Smooth muscle cell (in vitro differentiated cells): ENCODE measurements around the gene CLASP2. TPM values are rescaled to one million over a fixed set of nuclear protein-coding genes. Genes with fewer than 3 reads are reported as not detected.

Source experiments
- DNase-seq: peaks from one replicate; lab custom pipeline; 2025; ENCODE audit not compliant: unreplicated experiment; lab: John Stamatoyannopoulos, UW
- H2AFZ ChIP-seq: fragments of 200-600 bp; sonication (generic); 2 replicates; pipeline ENCODE4 v1.6.0; 2016; ENCODE audit warnings: antibody characterized with exemption, low read depth, mild to moderate bottlenecking
- H3F3A ChIP-seq: fragments of 200-600 bp; sonication (generic); 2 replicates; pipeline ENCODE4 v1.6.0; 2017; ENCODE audit warnings: antibody characterized with exemption, low read depth
- H3K27ac ChIP-seq: fragments of 200-600 bp; sonication (generic); 2 replicates; pipeline ENCODE4 v1.5.1; 2016; ENCODE audit warnings: low read depth, mild to moderate bottlenecking
- H3K27me3 ChIP-seq: fragments of 200-600 bp; sonication (generic); 2 replicates; pipeline ENCODE4 v1.6.1; 2016; ENCODE audit warnings: low read depth, mild to moderate bottlenecking
- H3K36me3 ChIP-seq: fragments of 200-600 bp; sonication (generic); 2 replicates; pipeline ENCODE4 v1.5.1; 2016; ENCODE audit warnings: low read depth
- H3K4me1 ChIP-seq: fragments of 200-600 bp; sonication (generic); 2 replicates; pipeline ENCODE4 v1.5.1; 2016; ENCODE audit warnings: low read depth
- H3K4me2 ChIP-seq: fragments of 200-600 bp; sonication (generic); 2 replicates; pipeline ENCODE4 v1.6.0; 2016; ENCODE audit warnings: mild to moderate bottlenecking
- H3K4me3 ChIP-seq: fragments of 200-600 bp; sonication (generic); 2 replicates; pipeline ENCODE4 v1.5.1; 2016; ENCODE audit warnings: mild to moderate bottlenecking
- H3K79me2 ChIP-seq: fragments of 200-600 bp; sonication (generic); 2 replicates; pipeline ENCODE4 v1.6.0; 2016; ENCODE audit warnings: low read depth, mild to moderate bottlenecking
- H3K9ac ChIP-seq: fragments of 200-600 bp; sonication (generic); 2 replicates; pipeline ENCODE4 v1.6.0; 2016; ENCODE audit warnings: low read depth
- H3K9me3 ChIP-seq: fragments of 200-600 bp; sonication (generic); replicated peaks from 2 replicates; pipeline ENCODE4 v1.5.1; 2016; ENCODE audit warnings: low read depth
- H4K20me1 ChIP-seq: fragments of 200-600 bp; sonication (generic); 2 replicates; pipeline ENCODE4 v1.6.0; 2016; ENCODE audit warnings: low read depth
- WGBS: methylation state at CpG from one replicate; pipeline ENCODE4 v1.1.7; 2016; ENCODE audit warnings: low lambda C conversion rate; 5-methylcytosine and 5-hydroxymethylcytosine counted together
- polyA plus RNA-seq: library from polyadenylated mRNA; unstranded; fragments of >200 nt; fragmentation: Nextera tagmentation; extraction: Ambion mirVana; gene quantifications from 2 replicates; pipeline ENCODE4 v1.2.1, GENCODE V29; 2016
- total RNA-seq: library from RNA; depleted of rRNA; stranded (reverse); fragments of >200 nt; gene quantifications from 2 replicates; pipeline ENCODE4 v1.2.3, GENCODE V29; 2014
- TF ChIP-seq, protein P1 (sequence below): fragments of 200-600 bp; sonication (generic); IDR thresholded peaks from 2 replicates; pipeline ENCODE4 v1.5.1; 2017; ENCODE audit warnings: borderline replicate concordance, mild to moderate bottlenecking, antibody characterized with exemption; ENCODE audit not compliant: insufficient read depth, poor library complexity, severe bottlenecking

CLASP2 gene
- total and polyA plus RNA-seq, 2 experiments from 2014 or later = 17.9 to 61.4 TPM

DNA sequence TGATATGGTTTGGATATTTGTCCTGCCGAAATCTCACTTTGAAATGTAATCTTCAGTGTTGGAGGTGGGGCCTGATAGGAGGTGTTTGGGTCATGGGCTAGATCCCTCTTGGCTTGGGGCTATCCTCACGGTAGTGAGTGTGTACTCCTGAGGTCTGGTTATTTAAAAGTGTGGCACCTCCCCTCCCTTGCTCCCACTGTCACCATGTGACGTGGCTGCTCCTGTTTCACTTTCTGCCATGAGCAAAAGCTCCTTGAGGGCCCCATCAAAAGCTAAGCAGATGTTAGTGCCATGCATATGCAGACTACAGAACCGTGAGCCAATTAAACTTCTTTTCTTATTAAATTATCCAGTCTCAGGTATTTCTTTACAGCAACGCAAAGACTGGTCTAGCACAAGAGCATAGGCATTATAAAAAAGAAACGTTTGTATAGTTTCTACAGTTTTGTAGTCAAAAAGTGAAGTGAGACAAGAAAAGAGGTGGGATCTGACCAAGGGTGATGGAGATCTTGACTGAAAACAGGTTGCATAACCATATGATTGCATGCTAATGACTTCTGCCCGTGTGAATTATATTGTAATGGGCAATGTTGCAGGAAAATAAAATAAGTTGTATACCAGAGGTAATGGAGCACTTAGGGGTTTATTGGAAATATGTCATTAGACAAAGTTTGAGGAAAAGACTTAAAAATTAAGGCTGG lies 28.5 kb upstream of the CLASP2 start:
- Histone ChIP-seq H3K9ac (no peak overlapping the region), H3K4me3 (no peak overlapping the region), H3K36me3 (no peaks in the 10 kb centered on the region), H3K79me2 (no peaks in the 10 kb centered on the region), H3K27ac (no peak overlapping the region), H2AFZ (no peak overlapping the region), H3K9me3 (no peaks in the 10 kb centered on the region), H3K4me2 (no peak overlapping the region), H3K27me3 (no peaks in the 10 kb centered on the region), H4K20me1 (no peaks in the 10 kb centered on the region), H3F3A (no peaks in the 10 kb centered on the region), H3K4me1 (no peaks in the 10 kb centered on the region)
- 82% methylated on average over 7 of the region's 7 CpGs for WGBS
- TF ChIP-seq, protein P1, sequence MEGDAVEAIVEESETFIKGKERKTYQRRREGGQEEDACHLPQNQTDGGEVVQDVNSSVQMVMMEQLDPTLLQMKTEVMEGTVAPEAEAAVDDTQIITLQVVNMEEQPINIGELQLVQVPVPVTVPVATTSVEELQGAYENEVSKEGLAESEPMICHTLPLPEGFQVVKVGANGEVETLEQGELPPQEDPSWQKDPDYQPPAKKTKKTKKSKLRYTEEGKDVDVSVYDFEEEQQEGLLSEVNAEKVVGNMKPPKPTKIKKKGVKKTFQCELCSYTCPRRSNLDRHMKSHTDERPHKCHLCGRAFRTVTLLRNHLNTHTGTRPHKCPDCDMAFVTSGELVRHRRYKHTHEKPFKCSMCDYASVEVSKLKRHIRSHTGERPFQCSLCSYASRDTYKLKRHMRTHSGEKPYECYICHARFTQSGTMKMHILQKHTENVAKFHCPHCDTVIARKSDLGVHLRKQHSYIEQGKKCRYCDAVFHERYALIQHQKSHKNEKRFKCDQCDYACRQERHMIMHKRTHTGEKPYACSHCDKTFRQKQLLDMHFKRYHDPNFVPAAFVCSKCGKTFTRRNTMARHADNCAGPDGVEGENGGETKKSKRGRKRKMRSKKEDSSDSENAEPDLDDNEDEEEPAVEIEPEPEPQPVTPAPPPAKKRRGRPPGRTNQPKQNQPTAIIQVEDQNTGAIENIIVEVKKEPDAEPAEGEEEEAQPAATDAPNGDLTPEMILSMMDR = no peak
- DNase-seq = no peak

DNA sequence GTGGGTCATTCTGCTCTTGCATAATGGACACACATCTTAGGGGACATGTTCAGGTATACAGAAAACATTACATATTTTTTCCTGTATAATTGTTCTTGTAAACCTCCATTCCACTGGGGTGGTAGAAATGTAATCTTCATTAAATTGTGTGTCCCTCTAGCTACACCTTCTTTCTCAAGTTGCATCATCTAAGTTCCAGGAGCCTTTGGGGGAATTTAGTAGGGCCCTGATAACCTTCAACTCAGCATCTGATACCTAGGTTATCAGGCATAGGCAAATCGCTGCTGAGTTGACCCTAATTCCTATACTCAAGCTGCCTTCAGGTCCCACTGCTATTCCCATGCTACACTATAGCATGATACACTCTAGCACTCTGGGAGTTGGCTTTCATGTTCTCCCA lies 19.1 kb upstream of the CLASP2 start:
- Histone ChIP-seq H3K9me3 (no peaks in the 10 kb centered on the region), H3K4me1 (no peaks in the 10 kb centered on the region), H3F3A (no peaks in the 10 kb centered on the region), H3K4me3 (no peak overlapping the region), H3K4me2 (no peak overlapping the region), H3K27ac (no peak overlapping the region), H3K79me2 (no peaks in the 10 kb centered on the region), H3K27me3 (peaks cover 8% of the 10 kb centered on the region), H3K36me3 (no peaks in the 10 kb centered on the region), H4K20me1 (no peaks in the 10 kb centered on the region), H2AFZ (no peak overlapping the region), H3K9ac (no peak overlapping the region)
- WGBS = 58% methylated on average over 1 of the region's 1 CpG
- TF ChIP-seq, protein P1 = no peak
- DNase-seq = no peak

- H3K79me2 ChIP-seq = no peaks in the 10 kb centered on the region
- H3K9me3 ChIP-seq = no peaks in the 10 kb centered on the region
- WGBS = 94% methylated on average over 3 of the region's 3 CpGs
- DNase-seq = no peak
- TF ChIP-seq, protein P1 = peak; percentile 30
- H3K4me2 ChIP-seq = no peak overlapping the region
- no peak overlapping the region for H3K27ac ChIP-seq
- H3F3A ChIP-seq = no peaks in the 10 kb centered on the region
- no peak overlapping the region for H3K4me3 ChIP-seq
- H3K9ac ChIP-seq = no peak overlapping the region
- H3K4me1 ChIP-seq = no peaks in the 10 kb centered on the region
- H3K36me3 ChIP-seq = no peaks in the 10 kb centered on the region
- no peak overlapping the region for H2AFZ ChIP-seq
- no peaks in the 10 kb centered on the region for H4K20me1 ChIP-seq
- H3K27me3 ChIP-seq = no peaks in the 10 kb centered on the region
Measured at GRCh38 chr3:33732394-33732793, 14.3 kb upstream of the CLASP2 start.

DNA sequence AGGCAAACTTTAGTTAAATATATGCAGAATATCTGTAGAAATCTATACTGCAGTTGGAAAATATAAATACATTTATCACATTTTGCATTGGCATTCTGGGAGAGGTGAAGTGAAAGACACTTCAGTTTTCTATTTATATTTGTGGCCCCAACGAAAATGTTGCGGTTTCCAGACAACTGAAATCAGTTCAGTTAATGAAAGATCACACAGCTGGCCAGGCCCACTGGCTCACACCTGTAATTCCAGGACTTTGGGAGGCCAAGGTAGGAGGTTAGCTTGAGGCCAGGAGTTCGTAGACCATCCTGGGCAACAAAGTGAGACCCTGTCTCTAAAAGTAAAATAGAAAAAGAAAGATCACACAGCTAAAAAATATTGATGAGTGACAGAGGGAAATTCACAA lies 11.9 kb upstream of the CLASP2 start:
- H3K27me3 ChIP-seq = no peaks in the 10 kb centered on the region
- no peak overlapping the region for H2AFZ ChIP-seq
- H3K27ac ChIP-seq = no peak overlapping the region
- H3K79me2 ChIP-seq = no peaks in the 10 kb centered on the region
- no peak overlapping the region for H3K4me2 ChIP-seq
- DNase-seq = no peak
- H3K9me3 ChIP-seq = no peaks in the 10 kb centered on the region
- H4K20me1 ChIP-seq = no peaks in the 10 kb centered on the region
- H3K36me3 ChIP-seq = no peaks in the 10 kb centered on the region
- WGBS = 92% methylated on average over 3 of the region's 3 CpGs
- TF ChIP-seq, protein P1 = no peak
- H3K4me3 ChIP-seq = no peak overlapping the region
- no peaks in the 10 kb centered on the region for H3F3A ChIP-seq
- H3K9ac ChIP-seq = no peak overlapping the region
- H3K4me1 ChIP-seq = no peaks in the 10 kb centered on the region
